Upper lobe of left lung (tissue), 4 donors: ENCODE measurements around the gene COL3A1.

Experiments
- CTCF ChIP-seq, 6 experiments: fragments of 450-650 bp in 4 of 6; fragments of 200-600 bp in 2 of 6; sonication (generic) in 2 of 6; IDR thresholded peaks; one replicate each; pipeline ENCODE4 v1.5.1; 2016 to 2019; ENCODE audit warnings: antibody characterized with exemption in 6 of 6
- EP300 ChIP-seq, 4 donors: sonication (generic); formaldehyde crosslinking; IDR thresholded peaks; one replicate each; pipeline ENCODE4 v1.5.1; 2017; ENCODE audit warnings: antibody characterized with exemption in 4 of 4, control low read depth in 2 of 4
- POLR2A ChIP-seq, 4 donors: fragments of 450-650 bp; IDR thresholded peaks; one replicate each; pipeline ENCODE4 v1.5.1; 2016 to 2017; ENCODE audit warnings: antibody characterized with exemption in 4 of 4, mild to moderate bottlenecking in 2 of 4
- POLR2AphosphoS5 ChIP-seq, 2 donors: sonication (generic); formaldehyde crosslinking; IDR thresholded peaks; one replicate each; pipeline ENCODE4 v1.5.1; 2017; ENCODE audit warnings: antibody characterized with exemption in 2 of 2

DNA sequence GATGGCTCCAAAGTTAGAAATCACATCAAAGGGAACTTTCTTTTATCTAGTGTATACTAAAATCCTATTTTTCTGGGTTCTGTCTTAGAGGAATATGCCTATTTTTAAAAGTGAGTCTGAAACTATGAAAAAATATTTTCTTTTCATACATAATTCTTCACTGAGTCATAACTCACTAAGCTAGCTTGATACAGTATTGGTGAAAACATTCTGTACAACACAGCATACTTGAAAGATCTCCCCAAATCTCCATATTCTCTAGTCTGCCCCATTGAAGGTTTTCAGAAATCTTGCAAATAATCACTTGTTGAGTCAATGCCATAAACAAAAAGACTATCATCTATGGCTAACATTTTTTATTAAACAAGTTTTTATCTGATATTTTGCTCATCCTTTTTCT is 44.5 kb downstream of the COL3A1 start:
- TF ChIP-seq CTCF (IDR thresholded peaks at IDR 0.05), result no peak
- no peak for TF ChIP-seq POLR2AphosphoS5 (IDR thresholded peaks at IDR 0.05)
- no peak for TF ChIP-seq POLR2A (IDR thresholded peaks at IDR 0.05)
- TF ChIP-seq EP300 (IDR thresholded peaks at IDR 0.05), result no peak
